ENCODE results near the gene LIF.

LIF gene

GRCh38 chr22:30221121-30221992 is 25.2 kb downstream of the LIF start:
- CTCF ChIA-PET = interaction anchor here (0.6 kb wide), 1 partner anchor 96 kb away, joined by 3 read pairs; no protein-coding TSS in a partner anchor
- H3K9me3 ChIP-seq (ENCODE audit: control insufficient read depth, insufficient read depth, low read depth, low read length) = no peaks in the 10 kb centered on the region

DNA sequence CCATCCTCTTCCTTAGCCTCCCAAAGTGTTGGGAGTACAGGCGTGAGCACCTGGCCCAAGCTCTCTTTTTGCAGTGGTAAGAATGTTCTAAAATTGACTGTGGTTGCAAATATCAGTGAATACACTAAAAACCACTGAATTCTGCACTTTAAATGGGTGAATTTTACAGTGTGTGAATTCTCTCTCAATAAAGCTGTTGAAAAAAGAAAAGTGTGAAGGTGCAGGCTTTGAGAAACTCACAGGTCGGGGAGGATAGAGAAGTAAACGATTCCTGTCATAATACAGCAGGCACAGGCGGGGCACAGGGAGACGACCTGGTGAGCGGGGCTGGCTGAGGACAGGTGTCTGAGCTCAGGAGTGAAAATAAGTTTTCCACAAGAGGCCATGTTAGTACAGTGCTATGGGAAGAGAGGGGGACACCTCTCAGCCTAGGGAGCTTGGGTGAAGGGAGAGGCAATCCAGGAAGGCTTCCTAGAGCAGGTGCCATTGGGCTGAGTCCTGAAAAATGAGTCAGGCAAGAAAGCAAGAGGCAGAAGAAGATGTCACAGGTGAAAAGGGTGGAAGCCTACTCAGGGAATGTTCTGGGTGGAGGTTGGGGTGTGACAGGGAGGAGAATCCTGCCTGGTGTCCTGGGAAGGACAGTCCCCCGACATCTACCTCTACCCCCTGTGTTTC is 26.1 kb downstream of the LIF start:
- no peaks in the 10 kb centered on the region for H3K36me3 ChIP-seq (ENCODE audit: control insufficient read depth in 2 of 2, insufficient read depth in 1 of 2, low read length in 2 of 2)
- POLR2A ChIA-PET = no interaction called here
- peaks cover 5% of the 10 kb centered on the region; the same call in 1 of the 2 replicates for H3K4me1 ChIP-seq (ENCODE audit: control insufficient read depth, insufficient read depth, low read length)
- CTCF ChIA-PET = interaction anchor here (0.8 kb wide), 1 partner anchor 112 kb away, joined by 3 read pairs; no protein-coding TSS in a partner anchor
- no peaks in the 10 kb centered on the region for H3K9me3 ChIP-seq (ENCODE audit: control insufficient read depth, insufficient read depth, low read depth, low read length)
- TF ChIP-seq ZNF544 (tag by site-specific recombination; IDR thresholded peaks at IDR 0.05) (no peak), OVOL3 (tag by site-specific recombination; IDR thresholded peaks at IDR 0.05) (no peak), MYNN (tag by site-specific recombination; IDR thresholded peaks at IDR 0.05; ENCODE audit: borderline replicate concordance) (no peak), KLF10 (tag by site-specific recombination; IDR thresholded peaks at IDR 0.05) (no peak), KLF8 (tag by site-specific recombination; IDR thresholded peaks at IDR 0.05) (no peak), ZNF560 (tag by site-specific recombination; IDR thresholded peaks at IDR 0.05; ENCODE audit: borderline replicate concordance) (no peak), MZF1 (tag by site-specific recombination; IDR thresholded peaks at IDR 0.05; ENCODE audit: borderline replicate concordance) (no peak), ZNF792 (tag by site-specific recombination; IDR thresholded peaks at IDR 0.05) (no peak)
- no peak overlapping the region for H3K27ac ChIP-seq (ENCODE audit: extremely low read depth, low read depth, low read length)
- H3K4me3 ChIP-seq (ENCODE audit: low read depth, low read length) = no peak overlapping the region

More at GRCh38 chr22:30221121-30221992, 25.2 kb downstream of the LIF start:
- H3K36me3 ChIP-seq (ENCODE audit: control insufficient read depth in 2 of 2, insufficient read depth in 1 of 2, low read length in 2 of 2) = no peaks in the 10 kb centered on the region
- H3K27ac ChIP-seq (ENCODE audit: extremely low read depth, low read depth, low read length) = no peak overlapping the region
- no peak overlapping the region for H3K4me3 ChIP-seq (ENCODE audit: low read depth, low read length)
- POLR2A ChIA-PET = interaction anchor here (0.6 kb wide), 1 partner anchor 20 kb away, joined by 7 read pairs; no protein-coding TSS in a partner anchor
- TF ChIP-seq ZNF335 (tag by site-specific recombination; conservative IDR thresholded peaks at IDR 0.05) = no peak
- TF ChIP-seq ZFP69B (tag by site-specific recombination; IDR thresholded peaks at IDR 0.05) = no peak
- TF ChIP-seq ZNF558 (tag by site-specific recombination; IDR thresholded peaks at IDR 0.05) = no peak
- no peak for TF ChIP-seq ZNF354C (tag by site-specific recombination; IDR thresholded peaks at IDR 0.05; ENCODE audit: borderline replicate concordance, low read depth)
- TF ChIP-seq ZNF549 (tag by site-specific recombination; IDR thresholded peaks at IDR 0.05) = no peak
- no peak for TF ChIP-seq WT1 (tag by site-specific recombination; IDR thresholded peaks at IDR 0.05)
- H3K4me1 ChIP-seq (ENCODE audit: control insufficient read depth, insufficient read depth, low read length) = peaks cover 5% of the 10 kb centered on the region; the same call in 1 of the 2 replicates

- no peak overlapping the region for H3K27ac ChIP-seq (ENCODE audit: extremely low read depth, low read depth, low read length)
- H3K36me3 ChIP-seq (ENCODE audit: control insufficient read depth in 2 of 2, insufficient read depth in 1 of 2, low read length in 2 of 2) = no peaks in the 10 kb centered on the region
- ChIA-PET CTCF (interaction anchor here (0.8 kb wide), 1 partner anchor 112 kb away, joined by 3 read pairs; no protein-coding TSS in a partner anchor), POLR2A (no interaction called here)
- no peak overlapping the region for H3K4me3 ChIP-seq (ENCODE audit: low read depth, low read length)
- no peaks in the 10 kb centered on the region for H3K9me3 ChIP-seq (ENCODE audit: control insufficient read depth, insufficient read depth, low read depth, low read length)
- peaks cover 5% of the 10 kb centered on the region; the same call in 1 of the 2 replicates for H3K4me1 ChIP-seq (ENCODE audit: control insufficient read depth, insufficient read depth, low read length)
- peak; percentile 33; the same call in 1 of the 2 replicates for TF ChIP-seq ZNF404 (tag by site-specific recombination; IDR thresholded peaks at IDR 0.05)
- peak; percentile 86 for TF ChIP-seq ZNF596 (tag by site-specific recombination; IDR thresholded peaks at IDR 0.05)
- peak; percentile 99 for TF ChIP-seq ZNF366 (tag by site-specific recombination; conservative IDR thresholded peaks at IDR 0.05)
- TF ChIP-seq ZNF518A (tag by site-specific recombination; conservative IDR thresholded peaks at IDR 0.05; ENCODE audit: low read depth) = no peak
- no peak for TF ChIP-seq ZNF600 (tag by site-specific recombination; IDR thresholded peaks at IDR 0.05)
- TF ChIP-seq SP7 (tag by site-specific recombination; IDR thresholded peaks at IDR 0.05) = no peak
- TF ChIP-seq ZNF792 (tag by site-specific recombination; IDR thresholded peaks at IDR 0.05) = no peak
- TF ChIP-seq ZSCAN5A (tag by site-specific recombination; IDR thresholded peaks at IDR 0.05) = no peak
- TF ChIP-seq ZNF114 (tag by site-specific recombination; IDR thresholded peaks at IDR 0.05) = peak; percentile 32; the same call in 1 of the 2 replicates
- TF ChIP-seq PRDM1 (tag by site-specific recombination; IDR thresholded peaks at IDR 0.05) = peak; percentile 94
- no peak for TF ChIP-seq ZNF623 (tag by site-specific recombination; IDR thresholded peaks at IDR 0.05)
These were observed 26.8 kb downstream of the LIF start for GRCh38 chr22:30219668-30220278.

All from HEK293 (cell line).